Measurements from ENCODE around the gene DCLK3.

Gene DCLK3

DNA sequence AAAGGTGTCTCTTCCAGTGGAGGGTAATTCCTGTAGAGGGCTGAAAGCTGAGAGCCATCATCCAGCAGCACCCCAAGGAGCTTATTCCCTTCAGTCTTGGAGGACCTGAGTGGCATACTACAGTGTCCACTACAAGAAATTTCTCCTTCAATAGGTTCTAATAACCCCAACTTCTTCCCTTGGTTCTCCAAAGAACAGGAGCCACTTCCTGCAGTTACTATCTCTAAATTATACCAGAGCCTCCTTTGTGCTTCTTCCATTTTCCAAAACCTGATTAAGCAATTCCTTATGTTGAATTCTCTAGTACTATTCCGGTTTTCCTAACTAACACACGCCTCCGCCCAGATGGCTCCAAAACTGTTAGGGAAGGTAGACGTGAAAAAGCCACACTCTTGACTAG, 50.4 kb downstream of the DCLK3 start:
- in situ Hi-C loops (cut with MboI; ENCODE audit: low sequenced_read_pairs) = no loop called here

GRCh38 chr3:36710606-36711005, 53.7 kb downstream of the DCLK3 start:
- in situ Hi-C loops (cut with MboI; ENCODE audit: low sequenced_read_pairs) = no loop called here

DNA sequence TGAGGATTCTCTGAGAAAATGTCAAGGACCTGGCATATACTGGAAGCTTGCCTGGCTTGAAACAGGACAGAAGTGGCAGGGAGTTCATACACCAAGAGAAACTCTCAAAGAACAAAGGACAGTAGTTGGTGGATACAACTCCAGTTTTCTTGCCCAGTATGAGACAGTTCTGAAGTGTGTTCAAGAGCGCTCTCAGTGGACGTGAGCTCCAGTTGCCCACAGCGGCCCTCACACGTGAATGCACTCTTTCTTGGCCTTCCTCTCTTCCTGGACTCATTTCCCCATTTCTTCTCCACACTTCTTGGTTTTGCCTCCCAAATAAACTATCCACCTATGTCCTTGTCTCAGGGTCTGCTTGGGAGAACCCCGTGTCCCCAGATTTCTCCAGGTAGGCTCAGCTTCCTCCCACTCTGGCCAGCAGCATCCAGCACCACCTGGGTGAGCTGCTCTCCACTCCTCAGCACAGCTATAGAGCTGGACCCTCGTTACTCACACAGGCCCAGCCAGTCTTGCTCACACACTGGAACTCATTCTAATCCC, 54.5 kb downstream of the DCLK3 start:
- in situ Hi-C loops (cut with MboI; ENCODE audit: low sequenced_read_pairs) = no loop called here

- in situ Hi-C loops (cut with MboI; ENCODE audit: low sequenced_read_pairs) = no loop called here
Observed at GRCh38 chr3:36709281-36709680, 55.1 kb downstream of the DCLK3 start.

DNA sequence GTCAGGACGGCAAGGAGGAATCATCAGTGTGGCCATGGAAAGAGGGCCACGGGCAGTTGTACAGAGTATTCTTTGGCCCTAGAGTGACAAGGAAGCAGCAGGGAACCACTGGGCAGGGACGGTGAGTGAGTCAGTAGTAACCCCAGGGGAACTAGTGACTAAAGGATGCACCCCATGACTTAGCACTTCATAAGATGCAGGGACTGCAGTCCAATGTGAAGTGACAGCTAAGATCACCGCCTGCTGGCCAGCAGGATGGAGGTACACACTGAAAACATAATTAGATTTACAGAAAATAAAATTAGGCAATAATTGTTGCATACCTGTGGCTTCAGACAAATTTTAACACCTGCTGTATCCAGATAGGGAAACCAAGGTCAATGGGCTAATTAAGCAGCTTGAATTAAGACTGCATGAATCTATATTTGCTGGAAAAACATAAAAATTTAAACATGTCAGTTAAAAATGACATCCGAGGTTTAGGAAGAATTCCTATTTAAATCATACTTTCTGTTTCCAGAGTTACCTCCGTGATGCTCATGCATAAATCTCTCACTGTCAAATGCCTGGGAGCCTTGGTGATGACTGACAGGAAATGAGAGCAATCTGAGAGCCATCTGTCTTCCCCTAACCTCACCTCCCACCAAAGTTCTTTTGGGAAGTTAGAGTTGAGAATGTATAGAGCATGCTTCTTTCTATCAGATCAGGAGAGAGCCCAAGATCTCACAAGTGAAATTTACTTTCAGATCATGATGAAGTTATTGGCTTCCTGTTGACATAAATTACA, 56.5 kb downstream of the DCLK3 start:
- in situ Hi-C loops (cut with MboI; ENCODE audit: low sequenced_read_pairs) = no loop called here

- in situ Hi-C loops (cut with MboI; ENCODE audit: low sequenced_read_pairs) = no loop called here
Observed at GRCh38 chr3:36705015-36705414, 59.3 kb downstream of the DCLK3 start.

DNA sequence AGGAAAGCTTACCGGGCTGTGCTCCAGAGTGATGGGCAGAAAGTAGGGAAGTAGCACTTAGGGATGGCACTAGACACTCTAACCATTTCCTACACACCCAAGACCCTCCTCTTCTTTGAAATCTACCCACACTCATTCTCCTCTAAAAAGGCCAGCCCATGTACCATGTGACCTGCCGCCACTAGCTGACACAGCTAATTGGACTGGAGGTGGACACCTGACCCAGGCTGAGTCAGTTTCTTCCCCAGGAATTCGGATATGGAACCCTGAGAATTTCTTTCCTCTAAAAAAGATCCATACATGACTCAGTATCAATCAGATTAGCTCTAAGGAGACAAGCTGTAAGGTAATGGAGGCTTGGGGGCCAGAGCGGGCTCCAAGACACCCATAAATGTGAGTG, 60.1 kb downstream of the DCLK3 start:
- in situ Hi-C loops (cut with MboI; ENCODE audit: low sequenced_read_pairs) = no loop called here

DNA sequence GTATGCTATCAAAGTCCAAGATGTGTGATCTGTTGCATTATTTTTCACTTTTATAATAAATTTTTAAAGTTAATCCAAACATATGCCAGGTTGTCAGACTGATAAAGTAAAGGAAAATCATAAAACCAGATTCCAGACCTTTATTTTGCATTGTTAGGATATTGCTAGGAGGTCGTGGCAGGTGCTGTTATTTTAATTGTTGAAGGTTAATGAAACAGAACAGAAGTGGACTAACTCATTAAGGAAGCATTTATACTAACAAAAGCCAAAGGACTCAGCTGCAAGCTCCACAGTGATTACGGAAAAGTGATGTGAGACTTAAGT, 63.1 kb downstream of the DCLK3 start:
- in situ Hi-C loops (cut with MboI; ENCODE audit: low sequenced_read_pairs) = no loop called here

GRCh38 chr3:36700537-36701248, 63.7 kb downstream of the DCLK3 start:
- in situ Hi-C loops (cut with MboI; ENCODE audit: low sequenced_read_pairs) = no loop called here

GRCh38 chr3:36698314-36698713, 66.0 kb downstream of the DCLK3 start:
- in situ Hi-C loops (cut with MboI; ENCODE audit: low sequenced_read_pairs) = no loop called here

DNA sequence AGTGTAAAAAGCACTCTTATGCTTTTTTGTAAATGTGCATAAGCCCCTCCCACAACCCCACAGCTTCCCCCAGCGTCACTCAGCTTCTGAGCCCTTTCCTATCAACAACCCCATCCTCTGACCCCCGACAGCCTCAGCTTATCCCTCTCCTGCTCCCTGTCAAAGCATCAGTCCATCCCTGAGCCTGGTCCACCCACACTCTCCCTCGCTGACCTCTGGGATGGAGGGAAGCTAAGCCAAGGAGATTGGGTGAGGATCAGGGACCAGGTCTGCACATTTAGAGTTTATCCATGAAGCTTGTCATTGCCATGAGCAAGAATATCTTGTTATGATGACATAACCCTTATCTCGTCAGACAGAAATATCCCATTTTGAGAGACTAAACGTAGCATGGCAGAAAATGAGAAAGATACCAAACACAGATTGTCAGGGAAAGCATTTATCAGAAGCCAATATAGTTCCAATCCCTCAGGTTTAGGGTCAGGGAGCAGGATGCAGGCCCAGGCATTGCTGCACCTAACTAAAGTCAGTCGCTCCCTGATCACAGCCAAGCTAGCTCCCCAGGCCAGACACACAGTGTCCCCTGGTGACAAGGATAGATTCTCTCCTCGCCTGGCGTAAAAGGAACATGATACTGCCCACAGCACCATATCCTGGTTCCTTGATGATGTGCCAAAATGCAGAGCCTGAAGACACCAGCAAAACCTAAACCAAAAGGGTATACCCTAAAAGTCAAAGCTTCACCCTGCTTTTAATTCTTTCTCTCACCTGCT, 66.9 kb downstream of the DCLK3 start:
- in situ Hi-C loops (cut with MboI; ENCODE audit: low sequenced_read_pairs) = no loop called here

DNA sequence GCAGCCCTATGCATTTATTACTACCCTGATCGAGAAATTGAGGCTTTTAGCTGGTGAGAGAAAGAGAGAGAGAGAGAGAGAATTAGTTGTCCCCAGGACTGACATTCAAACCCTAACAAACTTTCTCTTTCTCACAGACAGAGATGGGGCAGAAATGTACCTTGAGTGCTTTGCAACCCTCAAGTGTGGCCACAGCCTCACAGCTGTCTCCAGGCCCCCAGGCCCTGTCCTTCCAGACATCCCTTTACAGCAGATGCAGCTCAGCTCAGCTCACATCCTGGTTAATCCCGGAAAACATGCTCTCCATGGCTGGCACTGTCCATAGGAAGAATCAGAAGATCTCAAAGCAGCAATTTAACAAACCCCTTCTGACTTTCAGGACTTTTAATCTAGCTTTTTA, 67.6 kb downstream of the DCLK3 start:
- in situ Hi-C loops (cut with MboI; ENCODE audit: low sequenced_read_pairs) = no loop called here

DNA sequence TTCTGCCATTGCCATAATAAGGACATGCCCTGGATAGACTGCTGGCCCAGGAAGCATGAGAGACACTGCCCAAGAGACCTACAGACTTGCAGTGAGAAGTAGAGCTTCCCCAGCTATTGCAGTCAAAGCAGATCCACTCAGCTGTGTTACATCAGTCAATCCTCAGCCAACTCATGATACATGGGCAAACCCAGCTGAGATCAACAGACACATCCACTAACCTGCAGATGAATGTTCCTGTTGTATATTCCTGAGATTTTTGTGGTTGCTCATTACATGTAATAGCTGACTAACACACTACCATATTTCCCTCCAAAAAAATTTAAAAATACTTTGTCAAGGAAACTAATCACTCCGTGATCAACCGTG, 68.6 kb downstream of the DCLK3 start:
- in situ Hi-C loops (cut with MboI; ENCODE audit: low sequenced_read_pairs) = no loop called here

DNA sequence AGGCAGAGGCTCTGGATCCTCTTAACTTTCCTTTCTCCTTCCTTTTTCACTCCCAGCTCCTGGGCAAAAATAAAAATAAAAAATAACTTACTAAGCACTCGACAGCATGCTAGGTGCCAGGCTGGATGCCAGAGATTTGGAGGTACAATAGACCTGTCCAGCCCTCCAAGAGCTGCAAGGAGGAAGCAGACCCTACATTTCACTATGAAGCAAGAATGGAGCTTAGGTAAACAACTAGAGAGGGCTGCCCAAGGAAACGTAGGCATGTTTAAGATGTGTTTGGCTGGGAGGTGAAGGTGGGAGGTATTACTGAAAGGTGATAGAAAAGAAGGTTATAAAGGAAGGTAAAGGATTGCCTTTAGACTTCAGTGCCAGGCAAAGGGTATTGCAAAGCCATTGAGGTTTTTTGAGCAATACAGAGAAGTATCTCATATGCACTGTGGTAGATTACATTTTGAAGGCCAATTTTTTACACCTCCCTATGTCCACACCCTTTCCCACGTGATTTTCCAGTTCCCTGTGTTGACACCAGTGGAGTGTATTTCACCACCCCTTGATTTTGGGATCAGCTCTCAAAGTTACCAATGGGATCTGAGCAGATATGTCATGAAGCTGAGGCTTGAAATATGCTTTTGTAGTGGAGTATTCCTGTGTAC, 69.1 kb downstream of the DCLK3 start:
- in situ Hi-C loops (cut with MboI; ENCODE audit: low sequenced_read_pairs) = no loop called here

GRCh38 chr3:36693670-36694069, 70.7 kb downstream of the DCLK3 start:
- in situ Hi-C loops (cut with MboI; ENCODE audit: low sequenced_read_pairs) = no loop called here

GRCh38 chr3:36689560-36689959, 74.8 kb downstream of the DCLK3 start:
- in situ Hi-C loops (cut with MboI; ENCODE audit: low sequenced_read_pairs) = no loop called here

DNA sequence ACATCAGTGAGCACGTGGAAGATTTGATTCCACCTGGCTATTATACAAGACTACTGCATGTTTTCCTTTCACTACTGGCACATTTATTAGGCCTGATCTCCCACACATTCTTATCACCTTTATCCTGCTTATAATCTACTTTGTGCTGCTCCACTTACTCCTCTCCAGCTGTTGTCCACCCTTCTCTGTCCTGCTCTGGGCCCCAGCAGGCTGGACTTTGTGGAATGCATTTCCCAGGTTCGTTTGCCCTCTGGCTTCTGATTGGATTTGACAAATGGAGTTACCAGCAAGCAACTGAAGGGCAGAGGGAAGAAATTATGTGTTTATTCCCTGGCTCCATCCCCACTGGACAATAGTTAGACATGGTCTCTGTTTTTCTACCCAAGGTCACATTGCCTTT, 75.5 kb downstream of the DCLK3 start:
- in situ Hi-C loops (cut with MboI; ENCODE audit: low sequenced_read_pairs) = no loop called here

- in situ Hi-C loops (cut with MboI; ENCODE audit: low sequenced_read_pairs) = no loop called here
Observed at GRCh38 chr3:36686516-36686915, 77.8 kb downstream of the DCLK3 start.

DNA sequence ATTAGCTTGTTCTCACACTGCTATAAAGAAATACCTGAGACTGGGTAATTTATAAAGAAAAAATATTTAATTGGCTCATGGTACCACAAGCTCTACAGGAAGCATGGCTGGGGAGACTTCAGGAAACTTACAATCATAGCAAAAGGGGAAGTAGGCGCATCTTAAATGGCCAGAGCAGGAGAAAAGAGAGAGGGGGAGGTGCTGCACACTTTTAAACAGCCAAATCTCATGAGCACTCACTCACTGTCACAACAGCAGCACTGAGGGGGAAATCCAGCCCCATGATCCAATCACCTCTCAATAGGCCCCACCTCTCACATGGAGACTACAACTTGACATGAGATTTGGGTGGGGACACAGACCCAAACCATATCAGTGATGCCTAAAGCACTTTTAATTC, 82.5 kb downstream of the DCLK3 start:
- in situ Hi-C loops (cut with MboI; ENCODE audit: low sequenced_read_pairs) = no loop called here

GRCh38 chr3:36680952-36681351, 83.4 kb downstream of the DCLK3 start:
- in situ Hi-C loops (cut with MboI; ENCODE audit: low sequenced_read_pairs) = no loop called here

All from HL-60/S4 treated with phorbol 12-myristate 13-acetate at 8.2 ng/mL for 4 days and 3 days (cell line).